Glomerular visceral epithelial cell (primary cell): ENCODE measurements around the gene NUP62CL.

Experiments used
- DNase-seq: peaks from one replicate; pipeline ENCODE4 v3.0.0-alpha.2; 2016; ENCODE audit errors: extremely low spot score

NUP62CL gene

DNA sequence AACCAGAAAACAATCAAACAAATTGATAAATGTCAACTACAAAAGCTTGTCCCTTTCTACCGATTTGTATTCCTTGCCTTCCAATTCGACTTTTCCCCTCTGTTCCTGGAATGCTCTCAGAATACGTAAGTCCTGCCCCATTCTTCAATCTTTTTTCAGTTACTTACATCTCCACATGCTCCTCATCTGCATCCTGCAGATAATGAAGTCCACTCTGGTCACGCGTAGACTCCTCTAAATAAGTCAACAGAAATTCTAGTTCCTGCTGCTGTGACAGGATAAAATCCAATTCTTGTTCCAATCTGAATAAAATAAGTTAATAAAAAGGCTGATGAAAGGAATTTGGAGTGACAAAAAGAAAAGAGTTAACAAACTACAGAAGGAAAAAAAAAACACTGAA, 53.2 kb downstream of the NUP62CL start:
- no peak for DNase-seq

DNA sequence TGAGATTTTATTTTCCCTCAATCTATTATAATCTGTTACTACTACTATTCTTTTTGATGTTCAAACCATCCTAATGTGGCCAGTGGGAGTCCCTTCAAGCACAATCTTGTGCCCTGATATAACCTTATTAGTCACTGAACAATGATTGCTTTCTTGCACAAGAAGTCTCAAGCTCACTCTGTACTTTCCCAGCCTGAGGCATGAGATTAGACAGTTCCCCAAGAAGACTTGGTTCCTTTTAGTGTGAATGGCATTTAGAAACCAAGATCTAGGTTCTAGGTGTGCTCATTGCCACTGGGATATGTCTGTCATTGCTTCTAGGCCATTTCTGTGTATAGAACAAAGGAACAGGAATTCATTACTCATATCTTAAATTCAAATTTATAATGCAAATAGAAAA, 59.6 kb downstream of the NUP62CL start:
- peak; percentile 0 for DNase-seq

DNA sequence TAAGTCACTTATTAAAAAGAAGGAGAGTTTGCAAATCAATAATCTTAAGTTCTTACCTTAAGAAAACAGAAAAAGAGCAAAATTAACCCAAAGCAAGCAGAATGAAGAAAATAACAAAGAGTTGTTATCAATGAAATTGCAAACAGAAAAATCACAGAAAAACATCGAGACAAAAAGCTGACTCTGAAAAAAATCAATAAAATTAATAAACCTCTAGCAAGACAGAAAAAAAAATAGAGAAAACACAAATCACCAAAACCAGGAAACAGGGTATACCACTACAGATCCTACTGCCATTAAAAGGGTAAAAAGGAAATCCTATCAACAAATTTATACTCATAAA, 70.3 kb downstream of the NUP62CL start:
- DNase-seq = no peak

DNA sequence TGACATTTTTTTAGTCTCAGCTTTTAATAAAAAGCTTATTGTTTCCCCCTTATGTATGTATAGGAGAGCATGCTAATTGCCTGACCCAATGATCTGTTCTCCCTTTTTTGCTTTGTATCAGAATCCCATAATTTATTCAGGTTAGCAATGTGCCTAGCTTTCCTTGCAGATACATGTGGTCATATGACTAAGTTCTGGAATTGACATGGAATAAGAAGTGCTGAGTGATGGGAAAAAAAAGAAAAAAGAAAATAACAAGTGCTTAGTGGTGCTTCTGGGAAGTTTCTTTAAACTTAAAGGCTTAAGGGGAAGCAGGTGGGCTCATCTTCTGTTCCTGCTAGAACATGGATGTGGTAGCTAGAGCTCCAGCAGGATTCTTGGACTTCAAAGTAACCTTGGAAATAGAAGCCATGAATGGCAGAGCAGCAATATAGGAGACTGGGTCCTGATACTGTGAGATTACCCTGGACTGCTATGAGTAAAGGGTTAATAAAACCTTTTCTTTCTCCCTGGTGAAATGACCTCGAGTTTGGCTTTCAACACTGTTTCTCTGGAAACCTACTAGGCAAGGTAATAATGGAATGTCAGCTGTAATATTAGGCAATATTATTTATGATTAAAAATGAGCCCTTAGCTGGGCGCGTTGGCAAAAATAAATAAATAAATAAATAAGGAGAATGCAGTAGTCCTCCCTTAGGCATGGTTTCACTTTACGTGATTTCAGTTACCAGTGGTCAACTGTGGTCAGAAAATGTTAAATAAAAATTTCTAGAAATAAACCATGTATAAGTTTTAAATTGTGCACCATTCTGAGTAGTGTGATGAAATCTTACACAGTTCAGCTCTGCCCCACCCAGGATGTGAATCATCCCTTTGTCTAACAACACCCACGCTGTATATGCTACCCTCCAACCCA, 70.9 kb downstream of the NUP62CL start:
- peak; percentile 55 for DNase-seq

DNA sequence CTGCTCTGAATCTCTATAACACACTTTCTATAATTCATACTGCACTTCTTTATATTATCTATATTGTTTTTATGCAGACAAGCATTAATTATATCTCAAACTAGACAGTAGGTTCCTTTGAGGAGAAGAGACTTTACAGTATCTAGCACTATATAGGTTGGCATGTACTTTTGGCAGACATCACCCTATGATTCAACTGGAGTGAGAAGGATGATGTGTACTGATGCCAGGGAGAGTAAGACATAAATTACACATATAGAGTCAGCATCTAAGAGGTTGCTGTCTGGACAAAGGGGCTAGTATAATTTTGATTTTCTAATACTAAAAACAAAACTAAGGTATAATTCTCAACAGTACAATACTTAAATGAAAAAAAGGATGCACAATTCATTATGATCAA, 82.5 kb downstream of the NUP62CL start:
- no peak for DNase-seq

DNA sequence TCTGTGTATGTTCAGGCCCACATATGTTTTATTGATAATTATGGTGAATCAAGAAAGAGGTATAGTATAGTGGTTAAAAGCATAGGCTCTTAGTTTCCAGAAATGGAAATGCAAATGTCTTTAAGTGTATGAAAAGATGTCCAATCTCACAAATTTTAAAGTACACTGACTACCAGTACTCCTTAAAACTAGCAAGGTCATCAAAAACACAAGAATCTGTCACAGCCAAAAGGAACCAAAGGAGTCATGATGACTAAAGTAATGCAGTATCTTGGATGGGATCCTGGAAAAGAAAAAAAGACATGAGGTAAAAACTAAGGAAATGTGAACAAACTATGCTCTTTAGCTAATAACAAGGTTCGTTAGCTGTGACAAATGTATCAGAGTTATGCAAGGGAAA, 87.0 kb downstream of the NUP62CL start:
- DNase-seq = no peak

DNA sequence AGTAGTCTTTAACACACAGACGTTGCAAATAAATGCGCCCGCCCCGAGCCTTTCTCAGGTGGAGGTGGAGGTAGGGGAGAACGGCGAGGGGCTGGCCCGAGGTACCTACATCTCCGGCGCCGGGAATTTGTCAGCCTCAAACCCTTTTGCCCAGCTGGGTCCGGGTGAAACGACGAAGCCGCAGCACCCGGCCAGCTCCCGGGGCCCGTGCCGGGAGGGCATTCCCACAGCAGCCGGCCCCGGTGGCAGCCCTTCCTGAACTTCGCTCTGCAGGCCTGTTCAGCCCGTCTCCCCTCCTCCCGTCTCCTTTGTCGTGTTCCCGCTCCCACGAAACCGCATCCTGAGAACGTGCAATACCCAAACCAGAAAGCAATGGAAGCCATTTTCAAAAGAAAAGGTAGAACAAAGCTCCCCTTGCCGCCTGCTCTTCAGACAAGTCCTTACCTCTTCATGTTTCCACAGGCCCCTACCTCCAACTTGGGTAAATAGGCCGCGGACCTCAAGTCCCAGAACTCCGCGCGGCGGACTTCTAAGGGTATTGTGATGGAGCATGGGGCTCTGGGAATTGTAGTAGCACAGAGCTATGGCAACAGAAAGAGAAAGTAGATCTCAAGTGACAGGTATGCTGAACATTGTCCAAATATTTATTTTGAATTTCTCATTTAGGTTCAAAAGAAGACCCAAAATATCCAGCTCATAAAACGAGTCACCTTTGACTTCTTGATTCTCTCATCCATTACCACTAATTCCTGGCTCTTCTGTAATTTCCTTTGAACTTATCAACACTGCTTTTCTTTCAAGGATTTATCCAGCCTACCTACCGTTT, 87.7 kb downstream of the NUP62CL start, which contains the start of gene RBM41:
TSS of gene RBM41 (minus strand) at position 501 of the 826 bp plus-strand sequence. CDS start at position 452, 49 bp downstream.
- DNase-seq = peak; percentile 65

DNA sequence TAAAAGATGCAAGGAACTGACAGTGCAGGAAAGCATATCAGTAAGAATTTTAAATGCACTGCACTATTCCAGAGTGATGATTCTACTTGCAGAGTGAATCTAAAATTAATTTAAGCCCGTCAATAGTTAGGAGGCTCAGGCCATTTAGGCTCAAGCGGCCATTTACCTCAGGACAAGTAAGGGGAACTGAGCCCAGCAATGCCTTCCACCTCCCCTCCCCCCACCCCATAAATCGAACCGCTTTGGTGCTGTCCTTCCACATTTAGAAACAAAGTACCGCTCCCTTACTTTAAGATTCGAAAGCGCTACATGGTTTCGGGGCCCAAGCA, 88.3 kb downstream of the NUP62CL start:
- peak; percentile 0 for DNase-seq

DNA sequence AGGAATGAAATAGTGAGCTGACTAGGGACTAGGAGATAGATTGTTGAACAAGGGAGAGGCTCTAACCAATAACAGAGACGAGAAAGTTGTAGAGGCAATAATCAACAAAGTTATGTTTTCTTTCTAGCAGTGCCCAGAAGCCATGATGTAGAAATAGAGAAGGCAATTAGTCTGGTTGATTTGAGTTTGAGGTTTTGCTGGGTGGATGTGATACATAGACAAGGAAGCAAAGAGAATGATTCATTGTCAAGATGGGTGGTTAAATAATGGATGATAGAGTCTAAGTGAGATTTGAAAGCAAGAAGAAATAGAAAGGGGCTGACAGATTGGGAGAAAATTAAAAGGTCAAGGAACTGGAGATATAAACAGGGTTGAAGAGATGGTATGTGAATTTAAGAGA, 98.8 kb downstream of the NUP62CL start:
- DNase-seq = peak; percentile 21

DNA sequence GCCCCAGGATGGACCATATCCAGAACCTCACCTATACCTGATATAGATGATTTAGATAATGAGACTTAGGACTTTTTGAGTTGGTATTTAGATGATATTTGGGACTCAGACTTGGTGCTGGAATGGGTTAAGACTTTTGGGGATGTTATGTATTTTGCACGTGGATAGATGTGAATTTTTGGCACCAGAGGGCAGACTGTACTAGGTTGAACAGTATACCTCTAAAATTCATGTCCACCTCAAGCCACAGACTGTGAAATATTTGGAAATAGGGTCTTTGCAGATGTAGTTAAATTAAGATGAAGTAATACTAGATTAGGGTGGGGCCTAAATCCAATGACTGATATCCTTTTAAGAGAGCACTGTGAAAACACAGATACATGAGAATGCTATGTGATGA, 103.3 kb downstream of the NUP62CL start:
- peak; percentile 0 for DNase-seq

DNA sequence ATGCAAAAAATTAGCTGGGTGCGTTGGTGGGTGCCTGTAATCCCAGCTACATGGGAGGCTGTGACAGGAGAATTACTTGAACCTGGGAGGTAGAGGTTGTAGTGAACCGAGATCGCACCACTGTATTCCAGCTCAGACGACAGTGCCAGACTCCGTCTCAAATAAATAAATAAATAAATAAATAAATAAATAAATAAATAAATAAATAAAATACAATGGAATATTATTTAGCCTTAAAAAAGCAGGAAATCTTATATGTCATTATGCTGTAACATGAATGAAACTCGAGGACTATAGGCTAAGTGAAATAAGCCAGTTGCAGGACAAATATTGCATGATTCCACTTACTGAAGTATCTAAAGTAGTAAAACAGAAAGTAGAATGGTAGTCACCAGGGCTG, 130.1 kb downstream of the NUP62CL start:
- no peak for DNase-seq
